ENCODE measurements around the gene TMEM232.
"Not testable (repeated sequence)": the region's sequence is repeated elsewhere in the genome, so short reads cannot be mapped to it uniquely, and the experiment has no call there.

TMEM232 gene

GRCh38 chr5:110726249-110727024 is at the start of gene TMEM232:
TSS of gene TMEM232 (minus strand) at chr5:110726671. CDS start at chr5:110667352, 59,319 bp downstream.
- no peak for DNase-seq (ENCODE audit: low read depth)

- no peak for DNase-seq (ENCODE audit: low read depth)
These were observed 43.8 kb upstream of the TMEM232 start for GRCh38 chr5:110770286-110770685.

DNA sequence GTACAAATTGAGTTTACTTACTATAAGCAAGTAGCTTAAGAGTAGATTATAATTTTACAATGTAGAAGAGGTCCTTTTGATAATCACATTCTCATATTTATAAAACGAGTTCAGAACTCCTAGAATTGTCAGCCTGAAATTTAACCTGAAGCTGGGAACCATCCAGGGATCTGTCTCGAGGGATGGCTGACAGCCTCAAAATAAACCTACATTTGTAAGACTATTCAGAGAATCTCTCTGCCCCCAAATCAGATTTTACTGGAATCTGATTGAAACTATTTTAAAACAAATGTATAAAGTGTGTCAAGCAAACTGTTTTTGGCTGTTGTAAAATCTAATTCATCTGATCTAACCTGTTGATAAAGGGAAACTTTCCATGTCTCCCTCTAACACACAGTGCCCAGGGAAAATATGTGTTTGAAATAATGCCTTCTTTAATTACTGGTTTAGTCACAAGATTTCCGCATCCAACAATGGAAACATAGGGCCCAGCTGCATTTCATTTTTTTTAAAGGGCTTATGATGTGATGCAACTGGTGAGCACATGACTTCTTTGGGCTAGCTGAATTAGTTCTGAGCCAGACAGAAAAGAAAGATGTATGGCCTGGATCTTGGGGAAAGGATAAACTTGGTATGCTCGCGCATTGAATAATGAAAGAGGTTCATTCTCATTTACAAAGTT is 42.7 kb upstream of the TMEM232 start:
- peak; percentile 42 for DNase-seq (ENCODE audit: low read depth)

GRCh38 chr5:110768138-110768860 is 41.8 kb upstream of the TMEM232 start:
- no peak for DNase-seq (ENCODE audit: low read depth)

- DNase-seq (ENCODE audit: low read depth) = no peak
These were observed 33.7 kb upstream of the TMEM232 start for GRCh38 chr5:110760158-110760557.

DNA sequence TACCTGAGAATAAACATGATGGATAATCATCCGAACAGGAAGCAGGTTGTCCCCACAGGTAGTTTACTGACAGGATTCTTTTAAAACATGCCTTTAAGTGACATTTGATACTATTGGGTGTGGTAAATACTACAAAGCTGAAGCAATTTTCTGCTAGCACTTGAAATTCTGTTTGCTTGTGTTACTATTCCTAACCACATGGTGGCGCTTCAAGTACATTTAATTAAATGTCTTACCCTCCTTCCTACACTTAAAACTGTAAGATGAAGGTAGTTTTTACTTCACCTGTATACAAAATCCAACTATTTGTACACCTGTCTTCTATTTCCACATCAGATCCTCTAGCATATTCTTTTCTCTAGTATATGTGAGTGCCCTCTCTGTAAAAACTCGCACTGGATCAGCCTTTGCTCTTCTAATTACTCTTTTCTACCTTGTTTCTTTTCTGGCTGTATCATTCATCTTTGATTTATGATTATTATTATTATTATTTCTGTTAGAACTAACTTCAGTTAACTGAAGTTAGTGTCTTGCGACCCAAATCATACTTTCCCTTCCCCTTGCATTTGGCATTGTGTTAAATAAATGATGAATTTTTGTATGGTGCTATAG is 30.8 kb upstream of the TMEM232 start:
- peak; percentile 25 for DNase-seq (ENCODE audit: low read depth)

DNA sequence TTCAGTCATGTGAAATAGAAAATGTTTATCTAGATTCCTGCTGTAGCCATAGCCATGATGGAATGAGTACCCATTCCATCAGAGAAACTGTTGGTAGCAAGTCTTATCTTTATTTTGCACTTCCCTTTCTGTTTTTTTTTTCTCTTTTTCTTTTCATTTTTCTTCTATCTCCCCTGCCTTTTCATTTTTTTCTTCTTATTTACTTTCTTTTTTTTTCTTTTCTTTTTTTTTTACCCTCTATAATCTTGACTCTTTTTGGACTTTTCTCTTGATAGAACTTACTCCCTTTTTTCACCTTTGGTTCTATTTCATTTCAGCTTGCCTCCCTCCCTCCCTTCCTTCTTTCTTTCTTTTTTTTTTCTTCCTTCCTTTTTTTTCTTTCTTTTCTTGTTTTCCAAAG is 27.7 kb upstream of the TMEM232 start:
- no peak for DNase-seq (ENCODE audit: low read depth)

DNA sequence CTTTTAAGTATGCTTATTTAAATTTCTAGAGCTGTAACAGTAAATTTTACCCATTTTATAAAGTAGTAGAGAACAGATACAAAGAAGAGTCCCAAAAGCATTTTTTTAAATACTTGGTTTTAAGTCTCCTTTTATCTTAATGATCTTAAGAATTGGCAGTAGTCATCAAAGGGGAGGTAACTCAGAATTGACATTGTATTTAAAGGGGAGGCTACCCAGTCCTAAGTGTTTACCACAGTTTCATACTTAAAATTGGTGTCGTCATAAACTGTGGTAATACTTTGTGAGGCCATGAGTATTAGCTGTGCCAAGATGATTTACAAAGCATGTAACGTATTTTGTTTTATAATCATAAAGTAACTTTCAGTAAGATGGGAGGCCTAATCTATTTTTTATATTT is 27.1 kb upstream of the TMEM232 start:
- DNase-seq (ENCODE audit: low read depth) = no peak

GRCh38 chr5:110752953-110753352 is 26.5 kb upstream of the TMEM232 start:
- no peak for DNase-seq (ENCODE audit: low read depth)

DNA sequence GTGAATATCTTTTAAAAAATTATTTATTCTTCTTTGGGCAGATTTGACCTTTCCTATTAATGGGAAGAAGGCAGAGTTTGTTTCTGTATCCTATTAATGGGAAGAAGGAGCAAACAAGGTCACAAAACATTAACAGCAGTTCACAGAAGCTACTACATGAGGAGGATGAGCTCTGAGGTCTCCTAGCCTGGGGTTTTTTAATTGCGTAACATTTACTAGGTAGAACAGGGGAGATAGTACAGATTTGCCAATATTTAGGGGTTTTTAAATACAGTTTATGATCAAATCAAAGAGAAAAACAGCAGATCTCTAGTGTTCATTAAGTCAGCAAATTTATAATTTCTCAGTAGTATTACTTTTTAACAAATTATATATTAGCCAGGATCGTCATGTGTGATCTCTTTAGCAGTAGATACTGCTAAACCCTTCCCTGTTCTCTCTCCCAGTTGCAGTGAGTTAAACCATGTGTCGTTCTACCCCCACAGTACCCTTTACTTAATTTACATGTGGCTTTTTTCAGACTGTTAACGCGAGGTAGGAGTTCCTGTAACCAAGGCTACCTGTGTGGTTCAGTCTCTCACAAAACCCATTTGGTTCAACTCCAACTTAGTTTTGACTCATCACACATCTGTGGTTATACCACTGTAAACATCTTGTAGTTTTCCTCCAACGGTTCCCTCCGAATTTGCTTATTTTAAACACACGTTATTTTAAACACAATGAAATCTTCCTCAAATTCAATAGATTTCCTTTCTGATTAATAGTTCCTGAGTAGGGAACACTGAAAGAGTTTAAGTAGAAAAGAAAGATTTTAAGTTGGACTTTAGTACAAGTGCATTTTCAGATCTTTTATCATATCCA is 25.7 kb upstream of the TMEM232 start:
- DNase-seq (ENCODE audit: low read depth) = no peak

DNA sequence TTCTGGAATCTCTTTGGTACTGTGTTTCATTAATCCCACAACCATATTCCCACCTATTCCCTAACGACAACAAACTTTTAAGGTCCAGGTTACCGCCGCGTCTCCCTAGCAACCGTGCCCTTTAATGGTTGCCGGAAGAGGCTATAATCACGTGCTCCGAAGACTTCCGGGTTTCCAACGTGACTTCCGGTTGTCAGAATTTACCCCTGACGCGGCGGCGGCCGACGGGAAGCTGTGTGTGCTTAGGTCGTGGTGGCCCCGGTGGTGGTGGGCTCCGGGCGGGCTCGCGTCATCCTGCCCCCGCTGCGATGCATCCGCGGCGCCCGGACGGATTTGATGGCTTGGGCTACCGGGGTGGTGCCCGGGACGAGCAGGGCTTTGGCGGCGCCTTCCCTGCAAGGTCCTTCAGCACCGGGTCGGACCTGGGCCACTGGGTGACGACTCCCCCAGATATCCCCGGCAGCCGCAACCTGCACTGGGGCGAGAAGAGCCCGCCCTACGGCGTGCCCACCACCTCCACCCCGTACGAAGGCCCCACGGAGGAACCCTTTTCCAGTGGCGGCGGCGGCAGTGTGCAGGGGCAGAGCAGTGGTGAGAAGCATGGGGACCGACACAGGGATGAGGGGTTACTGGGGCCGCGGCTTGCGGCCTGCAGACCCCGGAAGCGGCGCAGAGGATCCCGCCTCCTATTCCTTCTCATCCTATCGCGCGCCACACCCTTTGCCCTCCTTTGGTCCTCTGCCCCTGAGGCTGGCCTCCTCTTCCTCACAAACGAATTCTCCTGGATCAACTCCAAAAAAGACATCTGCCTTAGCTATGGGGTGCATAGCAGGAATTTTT is 12.6 kb upstream of the TMEM232 start, which contains the start of gene SLC25A46:
Gene SLC25A46 (plus strand): TSS at position 196 of the 840 bp plus-strand sequence. CDS start 113 bp downstream, at position 309.
- peak; percentile 72 for DNase-seq (ENCODE audit: low read depth)

- DNase-seq (ENCODE audit: low read depth) = no peak
These were observed 12.0 kb upstream of the TMEM232 start for GRCh38 chr5:110738503-110738811.

- DNase-seq (ENCODE audit: low read depth) = no peak
These were observed 10.3 kb upstream of the TMEM232 start for GRCh38 chr5:110736753-110737152.

DNA sequence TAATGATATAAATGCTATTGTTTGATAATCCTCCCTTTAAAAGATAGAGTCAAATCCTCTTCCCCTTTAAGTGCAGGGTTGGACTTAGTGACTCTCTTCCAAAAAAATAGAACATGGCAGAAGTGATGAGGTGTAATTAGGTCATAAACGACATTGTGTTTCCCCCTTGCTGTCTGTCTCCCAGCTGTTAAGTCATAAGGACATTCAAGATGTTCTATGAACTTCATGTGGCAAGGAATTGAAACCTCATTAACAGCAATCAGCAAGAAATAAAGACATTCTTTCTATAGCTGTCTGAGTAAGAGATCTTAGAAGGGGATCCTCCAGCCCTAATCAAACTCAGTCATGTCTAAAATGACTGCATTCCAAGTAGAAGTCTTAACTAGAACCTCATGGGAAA is 9.1 kb upstream of the TMEM232 start:
- no peak for DNase-seq (ENCODE audit: low read depth)

- DNase-seq (ENCODE audit: low read depth) = no peak
These were observed 7.6 kb upstream of the TMEM232 start for GRCh38 chr5:110734101-110734500.

DNA sequence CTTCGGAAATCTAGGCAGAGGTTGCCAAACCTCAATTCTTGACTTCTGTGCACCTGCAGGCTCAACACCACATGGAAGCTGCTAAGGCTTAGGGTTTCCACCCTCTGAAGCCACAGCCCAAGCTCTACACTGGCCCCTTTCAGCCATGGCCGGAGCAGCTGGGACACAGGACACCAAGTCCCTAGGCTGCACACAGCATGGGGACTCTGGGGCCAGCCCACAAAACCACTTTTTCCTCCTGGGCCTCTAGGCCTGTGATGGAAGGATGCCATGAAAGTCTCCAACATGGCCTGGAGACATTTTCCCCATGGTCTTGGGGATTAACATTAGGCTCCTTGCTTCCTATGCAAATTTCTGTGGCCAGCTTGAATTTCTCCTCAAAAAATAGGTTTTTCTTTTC is 5.0 kb upstream of the TMEM232 start:
- not testable (repeated sequence) for DNase-seq (ENCODE audit: low read depth)

DNA sequence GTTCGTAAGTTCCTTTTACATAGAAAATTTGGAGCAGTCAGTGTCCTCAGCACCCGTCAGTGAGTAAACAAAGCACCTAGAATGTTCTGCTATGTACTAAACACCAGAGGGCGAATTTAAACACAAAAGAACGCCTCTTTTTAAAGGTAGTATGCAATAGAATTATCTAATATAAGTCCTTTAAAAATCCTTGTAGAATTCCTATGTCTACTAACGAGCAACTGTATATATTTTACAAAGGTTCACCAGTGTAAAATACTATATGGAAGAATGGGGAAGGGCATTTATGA is 499 bp upstream of the TMEM232 start:
- DNase-seq (ENCODE audit: low read depth) = no peak

DNA sequence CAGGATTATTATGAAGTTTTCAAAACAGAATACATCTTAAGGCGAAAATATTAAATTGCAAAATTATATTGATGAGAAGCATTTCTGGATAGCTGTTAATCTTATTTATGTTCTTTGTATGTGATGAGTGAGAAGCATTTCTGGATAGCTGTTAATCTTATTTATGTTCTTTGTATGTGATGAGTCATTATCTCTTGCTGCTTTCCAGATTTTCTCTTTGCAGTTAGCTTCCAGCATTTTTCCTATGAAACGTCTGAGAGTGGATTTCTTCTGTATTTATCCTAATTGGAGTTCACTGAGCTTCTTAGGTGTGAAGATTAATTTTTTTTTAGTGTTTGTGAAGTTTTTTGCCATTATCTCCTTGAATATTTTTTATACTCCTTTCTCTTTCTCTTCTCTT is 8.2 kb downstream of the TMEM232 start:
- DNase-seq (ENCODE audit: low read depth) = peak; percentile 21

GRCh38 chr5:110716247-110717245 is 9.9 kb downstream of the TMEM232 start:
- DNase-seq (ENCODE audit: low read depth) = no peak

Measured in GM04504 (cell line).